Neural progenitor cell (in vitro differentiated cells): ENCODE measurements around the gene GPATCH4. TPM values are rescaled to one million over a fixed set of nuclear protein-coding genes. Genes with fewer than 3 reads are reported as not detected.

Source experiments
- DNase-seq: peaks from one replicate; pipeline ENCODE4 v3.0.0-alpha.2; 2016; ENCODE audit warnings: low spot score
- H2AFZ ChIP-seq: fragments of 200-600 bp; sonication (generic); replicated peaks from 2 replicates; pipeline ENCODE4 v1.6.1; 2016; ENCODE audit warnings: antibody characterized with exemption
- H3F3A ChIP-seq: fragments of 200-600 bp; sonication (generic); 2 replicates; pipeline ENCODE4 v1.6.1; 2016; ENCODE audit warnings: antibody characterized with exemption, low read depth
- H3K27ac ChIP-seq: fragments of 200-600 bp; sonication (generic); 2 replicates; pipeline ENCODE4 v1.5.1; 2016; ENCODE audit warnings: mild to moderate bottlenecking
- H3K27me3 ChIP-seq: fragments of 200-600 bp; sonication (generic); 2 replicates; pipeline ENCODE4 v1.6.1; 2016; ENCODE audit warnings: mild to moderate bottlenecking, moderate library complexity
- H3K36me3 ChIP-seq: fragments of 200-600 bp; sonication (generic); 2 replicates; pipeline ENCODE4 v1.5.1; 2016
- H3K4me1 ChIP-seq: fragments of 200-600 bp; sonication (generic); 2 replicates; pipeline ENCODE4 v1.6.1; 2016; ENCODE audit warnings: mixed run types
- H3K4me2 ChIP-seq: fragments of 200-600 bp; sonication (generic); 2 replicates; pipeline ENCODE4 v1.6.1; 2016
- H3K4me3 ChIP-seq: fragments of 200-600 bp; sonication (generic); 2 replicates; pipeline ENCODE4 v1.5.1; 2016
- H3K79me2 ChIP-seq: fragments of 200-600 bp; sonication (generic); 2 replicates; pipeline ENCODE4 v1.6.1; 2016; ENCODE audit warnings: low read depth
- H3K9ac ChIP-seq: fragments of 200-600 bp; sonication (generic); 2 replicates; pipeline ENCODE4 v1.6.1; 2016
- H3K9me3 ChIP-seq: fragments of 200-600 bp; sonication (generic); 2 replicates; pipeline ENCODE4 v1.5.1; 2016; ENCODE audit warnings: low read depth
- H4K20me1 ChIP-seq: fragments of 200-600 bp; sonication (generic); 2 replicates; pipeline ENCODE4 v1.6.1; 2016; ENCODE audit warnings: low read depth
- H3K27ac Mint-ChIP-seq: 3 replicates; pipeline ENCODE4 v1.8.0; 2021; ENCODE audit warnings: mixed read lengths
- H3K27me3 Mint-ChIP-seq: 2 replicates; pipeline ENCODE4 v1.8.0; 2022; ENCODE audit warnings: low read depth, mild to moderate bottlenecking, inconsistent platforms, moderate library complexity, mixed read lengths; ENCODE audit not compliant: insufficient read depth
- H3K36me3 Mint-ChIP-seq: 3 replicates; pipeline ENCODE4 v1.8.0; 2021; ENCODE audit warnings: mixed read lengths
- H3K4me1 Mint-ChIP-seq: 3 replicates; pipeline ENCODE4 v1.8.0; 2021; ENCODE audit warnings: mixed read lengths
- H3K4me3 Mint-ChIP-seq: 3 replicates; pipeline ENCODE4 v1.8.0; 2021; ENCODE audit warnings: mild to moderate bottlenecking, moderate library complexity, mixed read lengths
- H3K9me3 Mint-ChIP-seq: 3 replicates; pipeline ENCODE4 v1.8.0; 2020; ENCODE audit warnings: mixed read lengths
- CTCF ChIP-seq: fragments of 200-600 bp; sonication (generic); IDR thresholded peaks from 2 replicates; pipeline ENCODE4 v1.5.1; 2017; ENCODE audit warnings: antibody characterized with exemption, mild to moderate bottlenecking
- EZH2 ChIP-seq: fragments of 200-600 bp; sonication (generic); IDR thresholded peaks from 2 replicates; pipeline ENCODE4 v1.6.1; 2017; ENCODE audit warnings: antibody characterized with exemption, mild to moderate bottlenecking, moderate library complexity
- EZH2phosphoT487 ChIP-seq: fragments of 200-600 bp; sonication (generic); IDR thresholded peaks from 2 replicates; pipeline ENCODE4 v1.6.1; 2017; ENCODE audit warnings: antibody characterized with exemption
- total RNA-seq: library from RNA; depleted of rRNA; stranded (reverse); fragments of >200 nt; gene quantifications from 2 replicates; pipeline ENCODE4 v1.2.3, GENCODE V29; 2015; ENCODE audit warnings: low replicate concordance

Gene GPATCH4
- total RNA-seq, 1 donor from 2014 or later: 17.2 TPM

GRCh38 chr1:156550346-156550745, 50.9 kb downstream of the GPATCH4 start:
- Histone ChIP-seq H3K4me2 (no peak overlapping the region), H3K4me3 (no peak overlapping the region), H3K9me3 (no peaks in the 10 kb centered on the region), H3K27ac (no peak overlapping the region), H2AFZ (no peak overlapping the region), H3K79me2 (no peaks in the 10 kb centered on the region), H3F3A (no peaks in the 10 kb centered on the region), H3K27me3 (no peaks in the 10 kb centered on the region), H3K36me3 (no peaks in the 10 kb centered on the region), H4K20me1 (no peaks in the 10 kb centered on the region), H3K4me1 (no peaks in the 10 kb centered on the region), H3K9ac (no peak overlapping the region)
- Mint-ChIP-seq H3K36me3 (peaks cover 26% of the 10 kb centered on the region), H3K4me3 (no peak overlapping the region), H3K27ac (no peak overlapping the region), H3K9me3 (no peaks in the 10 kb centered on the region), H3K4me1 (no peaks in the 10 kb centered on the region), H3K27me3 (peaks cover 9% of the 10 kb centered on the region)
- TF ChIP-seq CTCF (no peak), EZH2 (no peak), EZH2phosphoT487 (no peak)
- DNase-seq: no peak

- Histone ChIP-seq H2AFZ (no peak overlapping the region), H3F3A (no peaks in the 10 kb centered on the region), H3K79me2 (no peaks in the 10 kb centered on the region), H3K36me3 (no peaks in the 10 kb centered on the region), H3K27me3 (no peaks in the 10 kb centered on the region), H4K20me1 (no peaks in the 10 kb centered on the region), H3K9ac (no peak overlapping the region), H3K9me3 (no peaks in the 10 kb centered on the region), H3K4me2 (no peak overlapping the region), H3K4me3 (no peak overlapping the region), H3K27ac (no peak overlapping the region), H3K4me1 (no peaks in the 10 kb centered on the region)
- no peak for DNase-seq
- TF ChIP-seq EZH2phosphoT487: no peak
- TF ChIP-seq EZH2: no peak
- TF ChIP-seq CTCF: no peak
- Mint-ChIP-seq H3K4me3 (no peak overlapping the region), H3K9me3 (no peaks in the 10 kb centered on the region), H3K27me3 (peaks cover 10% of the 10 kb centered on the region), H3K27ac (no peak overlapping the region), H3K4me1 (no peaks in the 10 kb centered on the region), H3K36me3 (peaks cover 26% of the 10 kb centered on the region)
Measured at GRCh38 chr1:156549831-156550230, 51.4 kb downstream of the GPATCH4 start.

- no peaks in the 10 kb centered on the region for H3K4me1 ChIP-seq
- H3K27me3 Mint-ChIP-seq: peaks cover 10% of the 10 kb centered on the region
- peaks cover 28% of the 10 kb centered on the region for H3K36me3 Mint-ChIP-seq
- H3K4me3 Mint-ChIP-seq: no peak overlapping the region
- no peak overlapping the region for H3K4me3 ChIP-seq
- no peaks in the 10 kb centered on the region for H3K9me3 Mint-ChIP-seq
- no peaks in the 10 kb centered on the region for H3K4me1 Mint-ChIP-seq
- H2AFZ ChIP-seq: no peak overlapping the region
- H3K27ac ChIP-seq: no peak overlapping the region
- no peak overlapping the region for H3K4me2 ChIP-seq
- H3F3A ChIP-seq: no peaks in the 10 kb centered on the region
- H3K9ac ChIP-seq: no peak overlapping the region
- H3K27ac Mint-ChIP-seq: no peak overlapping the region
- H3K27me3 ChIP-seq: no peaks in the 10 kb centered on the region
- H3K36me3 ChIP-seq: no peaks in the 10 kb centered on the region
- H3K9me3 ChIP-seq: no peaks in the 10 kb centered on the region
- no peaks in the 10 kb centered on the region for H4K20me1 ChIP-seq
- TF ChIP-seq EZH2phosphoT487: no peak
- no peak for TF ChIP-seq EZH2
- TF ChIP-seq CTCF: no peak
- DNase-seq: no peak
- H3K79me2 ChIP-seq: no peaks in the 10 kb centered on the region
Measured at GRCh38 chr1:156549390-156549789, 51.9 kb downstream of the GPATCH4 start.
